Measurements from ENCODE around the gene NUBPL.
A peak's percentile ranks its signal among the peaks of the same experiment; 100 is the strongest.
"Not testable (repeated sequence)": the region's sequence is repeated elsewhere in the genome, so short reads cannot be mapped to it uniquely, and the experiment has no call there.

NUBPL gene

DNA sequence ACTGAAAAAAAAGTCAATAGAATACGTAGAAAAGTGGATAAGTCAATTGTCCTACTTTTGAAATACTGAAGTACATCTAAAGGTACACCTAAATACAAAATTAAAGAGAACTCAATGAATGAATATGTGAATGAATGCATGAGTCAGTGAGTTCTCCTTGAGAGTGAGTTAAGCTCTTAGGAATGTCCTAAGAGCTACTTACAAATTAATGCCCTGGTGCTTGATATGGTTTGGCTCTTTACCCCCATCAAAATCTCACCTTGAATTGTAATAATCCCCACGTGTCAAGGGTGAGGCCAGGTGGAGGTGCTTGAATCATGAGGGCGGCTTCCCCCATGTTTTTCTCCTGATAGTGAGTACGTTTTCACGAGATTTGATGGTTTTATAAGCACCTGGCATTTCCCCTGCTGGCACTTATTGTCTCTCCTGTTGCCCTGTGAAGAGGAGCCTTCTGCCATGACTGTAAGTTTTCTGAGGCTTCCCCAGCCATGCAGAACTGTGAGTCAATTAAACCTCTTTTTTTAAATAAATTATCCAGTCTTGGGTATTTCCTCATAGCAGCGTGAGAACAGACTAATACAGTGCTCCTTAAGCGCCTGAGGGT, 323.7 kb downstream of the NUBPL start:
- DNase-seq = no peak

DNA sequence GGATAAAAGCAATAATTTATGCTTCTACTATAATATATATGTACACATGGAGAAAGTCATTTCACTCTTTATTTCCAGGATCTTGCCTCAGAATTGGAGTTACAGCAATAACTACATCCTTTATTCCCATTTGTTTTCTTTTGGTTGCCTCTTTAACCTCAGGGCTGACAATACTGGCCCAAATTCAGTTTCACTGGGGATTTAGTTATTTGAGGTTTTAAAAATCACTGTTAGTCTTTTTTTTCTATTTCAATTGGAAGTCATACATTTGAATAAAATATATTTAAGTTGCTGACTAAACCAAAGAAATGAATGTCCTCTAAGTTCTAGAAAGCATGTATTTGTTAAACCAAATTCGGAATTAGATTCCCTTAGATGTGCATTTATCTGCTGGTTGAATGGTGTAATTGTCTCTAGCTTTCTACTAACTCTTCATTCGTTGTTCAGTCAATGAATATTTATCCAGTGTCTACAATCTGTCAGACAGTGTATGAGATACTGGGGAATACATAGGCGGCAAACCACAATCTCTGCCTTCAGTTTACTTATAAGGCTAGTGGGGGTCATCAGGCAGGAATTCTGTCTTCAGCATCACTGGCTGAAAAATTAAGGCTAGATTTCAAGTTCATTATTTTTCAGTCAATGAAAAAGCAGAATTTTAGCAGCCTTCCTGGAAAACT, 325.1 kb downstream of the NUBPL start:
- no peak for DNase-seq

DNA sequence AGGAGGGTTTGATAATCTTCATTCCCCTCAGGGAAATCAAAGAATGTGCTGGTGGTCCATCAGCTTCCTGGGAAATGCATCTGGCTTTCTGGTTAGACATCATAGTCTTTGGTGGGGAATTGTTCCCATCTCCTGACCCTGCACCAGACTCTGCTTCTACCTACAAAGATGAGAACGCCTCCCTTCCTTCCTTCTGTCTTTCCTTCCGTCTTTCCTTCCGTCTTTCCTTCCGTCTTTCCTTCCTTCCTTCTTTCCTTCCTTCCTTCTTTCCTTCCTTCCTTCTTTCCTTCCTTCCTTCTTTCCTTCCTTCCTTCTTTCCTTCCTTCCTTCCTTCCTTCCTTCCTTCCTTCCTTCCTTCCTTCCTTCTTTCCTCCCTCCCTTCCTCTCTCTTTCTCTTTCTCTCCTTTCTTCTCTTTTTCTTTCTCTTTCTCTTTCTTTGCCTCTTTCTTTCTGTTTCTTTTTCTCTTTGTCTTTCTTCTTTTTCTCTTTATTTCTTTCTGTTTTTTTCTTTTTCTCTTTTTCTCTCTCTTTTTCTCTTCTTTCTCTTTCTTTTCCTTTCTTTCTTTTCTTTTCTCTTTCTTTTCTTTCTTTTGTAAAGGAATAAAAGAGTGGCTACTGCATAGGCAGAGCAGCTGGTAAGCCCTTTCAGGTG, 326.9 kb downstream of the NUBPL start:
- no peak for DNase-seq

DNA sequence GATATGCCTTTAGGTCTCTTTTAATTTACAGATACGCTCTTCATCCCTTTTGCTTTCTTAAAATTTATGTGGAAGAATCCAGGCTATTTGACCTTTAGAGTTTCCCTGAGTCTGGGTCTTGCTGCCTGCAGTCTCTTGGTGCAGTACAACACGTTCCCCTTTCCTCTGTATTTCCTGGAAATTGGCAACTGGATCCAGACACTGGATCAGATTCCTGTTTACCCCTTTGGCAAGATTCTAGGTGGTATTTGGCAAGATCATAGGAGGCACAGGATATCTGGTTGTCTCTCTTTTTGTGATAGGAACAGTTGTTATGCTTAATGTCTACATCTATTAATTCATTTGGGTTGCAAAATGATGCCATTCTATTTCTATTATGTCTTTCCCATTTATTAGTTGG, 328.1 kb downstream of the NUBPL start:
- DNase-seq = no peak

DNA sequence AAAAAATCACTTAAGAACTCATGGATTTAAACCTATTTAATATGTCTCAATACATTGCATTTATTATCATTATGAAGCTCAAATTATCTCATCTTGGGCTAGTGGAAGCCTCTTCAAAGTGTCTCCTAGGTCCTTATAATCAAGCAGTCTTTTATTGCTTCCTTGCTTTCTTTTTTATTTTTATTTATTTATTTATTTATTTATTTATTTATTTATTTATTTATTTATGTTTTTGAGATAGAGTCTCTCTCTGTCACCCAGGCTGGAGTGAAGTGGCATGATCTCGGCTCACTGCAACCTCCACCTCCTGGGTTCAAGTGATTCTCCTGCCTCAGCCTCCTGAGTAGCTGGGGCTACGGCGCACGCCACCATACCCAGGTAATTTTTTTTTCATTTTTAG, 329.0 kb downstream of the NUBPL start:
- not testable (repeated sequence) for DNase-seq

DNA sequence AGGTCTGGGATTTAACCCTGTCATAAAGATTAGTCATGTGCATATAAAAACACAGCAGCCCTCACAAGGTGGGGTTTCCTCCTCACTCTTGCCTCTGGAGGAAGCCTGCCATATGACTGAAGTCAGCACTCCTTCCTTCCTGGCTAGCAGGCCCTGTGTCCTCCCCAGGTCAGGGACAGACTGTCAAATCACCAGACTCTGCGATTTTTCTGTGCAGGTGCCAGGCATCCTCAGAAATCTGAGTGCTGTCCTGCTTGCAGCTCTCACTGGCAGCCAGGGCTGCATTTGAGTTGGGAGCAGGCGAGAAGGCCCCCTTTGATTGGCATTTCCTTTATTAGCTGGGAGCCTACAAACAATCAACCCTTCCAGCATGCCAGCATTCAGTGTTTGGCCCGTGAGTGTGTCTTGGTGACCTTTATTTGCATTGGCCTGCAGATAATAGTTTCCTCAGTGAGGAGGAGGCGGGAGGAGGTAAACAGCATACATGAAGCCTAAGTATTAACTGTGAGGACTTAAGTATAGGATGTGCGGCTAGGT, 332.1 kb downstream of the NUBPL start:
- no peak for DNase-seq

DNA sequence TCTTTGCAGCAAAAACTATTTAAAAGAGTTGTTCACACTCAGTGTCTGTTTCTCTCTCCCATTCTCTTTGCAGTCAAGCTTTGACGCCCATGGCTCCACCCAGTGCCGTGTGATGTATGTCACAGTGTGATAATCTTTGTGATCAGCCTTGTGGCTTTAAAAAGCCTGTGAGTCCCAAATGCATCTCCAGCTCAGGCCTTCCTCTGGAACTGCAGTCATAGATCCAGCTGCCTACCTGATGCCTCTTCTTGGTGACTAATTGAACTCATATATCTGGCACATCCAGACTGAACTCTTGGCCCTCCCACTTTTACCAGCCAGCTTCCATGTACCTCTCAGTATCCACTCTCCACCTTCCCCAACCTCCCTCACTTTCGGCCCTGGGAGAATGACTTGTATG, 333.1 kb downstream of the NUBPL start:
- no peak for DNase-seq

DNA sequence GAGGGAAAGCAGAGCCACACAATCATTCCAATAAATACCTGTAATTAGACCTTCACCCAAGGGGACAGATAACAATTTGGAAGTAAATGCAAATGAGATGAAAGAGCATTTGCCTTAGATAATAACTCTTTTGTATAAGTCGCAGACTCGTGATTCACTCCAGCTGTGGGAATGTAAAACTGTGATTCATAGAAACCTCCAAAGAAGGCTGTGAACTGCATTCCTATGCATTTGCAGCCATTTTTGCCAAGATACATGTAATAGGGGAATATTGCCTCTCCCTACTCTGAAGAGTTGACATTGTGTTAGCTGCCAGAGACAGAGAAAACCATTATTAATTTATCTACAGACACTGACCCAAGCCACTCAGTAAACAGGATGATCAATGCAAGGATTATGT, 334.0 kb downstream of the NUBPL start:
- no peak for DNase-seq

DNA sequence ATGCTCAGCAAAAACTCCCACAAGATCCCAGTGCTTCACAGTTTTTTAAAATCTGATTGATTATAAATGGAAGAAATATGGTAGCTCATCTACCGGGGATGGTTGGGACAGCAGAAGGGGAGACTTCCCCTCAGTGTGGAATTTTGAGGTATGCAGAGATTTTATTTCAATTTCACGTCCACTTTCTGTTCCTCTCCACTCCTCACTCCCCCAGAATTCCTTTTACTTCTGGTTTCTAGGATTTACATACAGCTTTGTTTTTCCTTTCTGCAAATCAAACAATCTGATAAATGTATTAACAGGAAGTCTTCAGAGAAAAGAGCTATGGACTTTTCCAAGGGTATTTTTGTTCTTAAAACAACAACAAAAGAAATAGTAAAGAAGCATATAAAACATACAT, 334.4 kb downstream of the NUBPL start:
- DNase-seq = peak; percentile 6 to 11

DNA sequence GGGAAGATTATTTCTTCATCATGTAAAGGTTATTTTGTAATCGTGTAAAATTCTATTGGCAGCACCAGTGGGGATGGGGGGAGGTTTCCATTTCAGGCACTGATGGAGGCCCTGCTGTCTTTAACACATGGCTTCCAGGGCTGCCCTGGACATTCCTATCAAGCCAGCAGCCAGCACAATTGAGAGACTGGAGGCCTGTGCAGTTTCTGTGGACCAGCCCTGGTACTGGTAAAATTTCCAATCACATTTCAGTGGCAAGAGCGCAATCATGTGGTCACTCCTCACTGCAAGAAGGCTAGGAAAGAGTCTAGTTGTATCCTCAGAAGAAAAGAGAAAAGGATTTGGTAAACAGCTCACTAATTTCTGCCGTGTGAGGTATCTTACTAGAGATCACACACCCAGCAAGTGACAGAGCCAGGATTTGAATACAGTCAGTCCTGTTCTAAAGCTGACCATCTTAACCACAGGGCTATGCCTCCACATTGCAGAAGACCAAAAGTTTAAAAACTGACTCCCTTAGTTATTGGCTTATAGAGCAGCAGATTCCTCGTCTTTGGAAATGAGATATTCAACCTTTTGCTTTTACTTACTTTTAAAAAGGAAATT, 336.5 kb downstream of the NUBPL start:
- DNase-seq = no peak

DNA sequence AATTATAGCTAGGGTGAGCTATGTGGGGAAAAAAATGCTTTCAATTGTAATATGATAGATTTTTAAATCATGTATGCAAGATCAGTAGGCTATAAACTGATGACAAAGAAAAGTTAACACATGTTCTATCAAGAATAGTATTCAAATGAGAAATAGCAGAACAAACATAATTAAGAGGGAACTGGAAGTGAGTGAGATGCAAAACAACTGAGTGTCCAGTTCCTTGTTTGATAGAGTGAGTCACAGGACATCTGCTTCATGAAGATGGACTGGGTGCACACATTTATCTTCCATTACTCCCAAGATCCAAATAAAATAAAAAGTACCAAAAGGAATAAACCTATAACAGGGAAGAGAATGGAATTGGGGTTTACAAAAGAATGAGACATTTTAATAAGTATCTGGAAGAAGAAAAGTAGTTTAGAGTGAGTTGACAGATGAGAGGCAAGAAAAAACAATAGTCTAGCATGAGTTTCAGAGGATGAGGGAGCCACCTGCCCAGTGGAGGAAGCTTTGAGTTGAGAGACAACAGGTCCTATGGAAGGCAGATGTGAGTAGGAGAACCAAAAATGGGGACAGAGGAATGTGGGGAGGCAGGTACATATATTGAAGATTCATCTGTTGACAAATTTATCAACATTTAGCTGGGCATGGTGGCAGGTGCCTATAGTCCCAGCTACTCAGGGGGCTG, 337.8 kb downstream of the NUBPL start:
- peak; percentile 62 to 76 for DNase-seq

DNA sequence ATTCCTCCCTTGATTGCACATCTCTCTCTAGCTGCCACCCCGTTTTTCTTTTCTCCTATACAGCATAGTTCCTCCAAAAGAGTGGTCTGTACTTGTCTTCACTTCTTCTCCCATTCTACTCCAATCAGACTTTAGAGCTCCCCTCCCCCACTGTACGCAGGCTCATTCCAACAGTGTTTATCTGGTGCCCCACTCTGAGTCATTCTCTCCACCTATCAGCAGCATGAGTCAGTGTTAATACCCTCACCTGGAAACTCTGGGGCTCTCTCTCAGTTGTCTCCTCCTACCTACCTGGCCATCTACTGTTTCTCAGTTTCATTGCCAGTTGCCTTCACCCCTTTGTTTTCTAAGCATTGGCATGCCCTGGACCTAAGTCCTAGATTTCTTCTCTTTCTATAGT, 340.8 kb downstream of the NUBPL start:
- no peak for DNase-seq

DNA sequence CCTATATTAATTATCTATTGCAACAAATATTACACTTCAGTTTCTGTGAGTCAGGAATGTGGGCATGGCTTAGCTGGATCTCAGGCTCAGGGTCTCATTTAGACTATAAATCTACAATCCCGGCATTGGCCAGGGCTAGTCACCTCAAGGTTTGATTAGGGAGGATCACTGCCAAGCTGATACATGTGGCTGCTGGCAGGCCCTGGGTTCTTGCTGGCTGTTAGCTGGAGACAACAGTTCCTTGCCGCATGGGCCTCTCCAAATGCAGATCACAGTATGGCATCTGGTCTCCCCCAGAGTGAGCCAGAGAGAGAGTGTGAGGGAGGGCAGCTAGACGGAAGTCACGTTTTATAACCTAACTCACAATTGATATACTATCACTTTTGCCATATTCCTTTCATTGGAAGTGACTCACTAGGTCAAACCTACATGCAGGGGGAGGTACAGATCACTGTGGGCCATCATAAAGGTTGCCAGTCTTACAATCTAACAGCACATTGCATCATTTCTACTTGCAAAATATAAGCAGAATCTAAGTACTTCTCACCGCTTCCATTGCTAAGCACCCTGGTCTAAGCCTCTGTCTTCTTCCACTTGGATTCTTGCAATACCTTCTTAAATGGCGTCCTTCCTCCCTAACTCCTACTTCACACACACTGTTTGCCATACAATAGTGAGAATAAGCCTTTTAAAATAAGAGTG, 341.9 kb downstream of the NUBPL start:
- DNase-seq = no peak

DNA sequence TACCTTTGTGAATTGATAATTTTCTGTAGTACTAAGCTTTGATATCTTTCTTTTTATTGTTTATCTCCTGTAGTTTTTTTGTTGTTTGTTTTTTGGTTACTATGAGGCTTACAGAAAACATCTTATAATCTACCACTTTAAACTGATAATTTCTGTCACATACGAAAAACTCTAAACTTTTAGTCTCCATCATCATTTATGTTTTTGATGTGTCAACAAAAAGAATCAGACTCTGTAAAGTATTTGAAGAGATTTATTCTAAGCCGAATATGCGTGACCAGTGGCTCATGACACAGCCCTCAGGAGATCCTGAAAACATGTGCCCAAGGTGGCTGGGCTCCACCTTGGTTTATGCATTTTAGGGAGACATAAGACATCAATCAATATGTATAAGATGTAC, 348.8 kb downstream of the NUBPL start:
- no peak for DNase-seq
